Thoracic aorta (tissue), 2 donors: ENCODE results near the gene PPP1R26. TPM values are rescaled to one million over a fixed set of nuclear protein-coding genes. Genes with fewer than 3 reads are reported as not detected.
"Not testable (repeated sequence)": the region's sequence is repeated elsewhere in the genome, so short reads cannot be mapped to it uniquely, and the experiment has no call there.

Experiments
- ATAC-seq: fragments of 150-250 bp; one replicate; pipeline ENCODE4 v1.8.0; 2017; ENCODE audit warnings: low read depth; ENCODE audit not compliant: insufficient number of reproducible peaks, low FRiP score
- DNase-seq: peaks from one replicate; pipeline ENCODE4 v3.0.0-alpha.2; 2020; ENCODE audit warnings: low spot score
- H3K27ac ChIP-seq, 2 donors: fragments of 200-600 bp; sonication (generic); 1 replicate in 1 of 2; 2 replicates in 1 of 2; pipeline ENCODE4 v1.5.1; 2016; ENCODE audit warnings: mild to moderate bottlenecking in 2 of 2, moderate library complexity in 2 of 2
- H3K27me3 ChIP-seq: fragments of 200-600 bp; sonication (generic); replicated peaks from 2 replicates; pipeline ENCODE4 v1.6.0; 2016; ENCODE audit warnings: mild to moderate bottlenecking; ENCODE audit not compliant: insufficient read depth
- H3K36me3 ChIP-seq: fragments of 200-600 bp; sonication (generic); one replicate; pipeline ENCODE4 v1.5.1; 2016
- H3K4me1 ChIP-seq, 2 donors: fragments of 200-600 bp; sonication (generic); 1 replicate in 1 of 2; 2 replicates in 1 of 2; pipeline versions ENCODE4 v1.5.1 to v1.6.0; 2016; ENCODE audit warnings: low read depth in 2 of 2, mild to moderate bottlenecking in 1 of 2; ENCODE audit not compliant: control insufficient read depth in 1 of 2
- H3K4me3 ChIP-seq: fragments of 200-600 bp; sonication (generic); 2 replicates; pipeline ENCODE4 v1.5.1; 2016; ENCODE audit warnings: mild to moderate bottlenecking
- H3K9me3 ChIP-seq: fragments of 200-600 bp; sonication (generic); 2 replicates; pipeline ENCODE4 v1.5.1; 2016
- total RNA-seq, 2 donors: library from RNA; depleted of rRNA; stranded (reverse); fragments of >200 nt; gene quantifications; one replicate each; pipeline versions ENCODE4 v1.1.0 to v1.2.3, GENCODE V29; 2016
- TF ChIP-seq, protein P1 (sequence below): fragments of 200-600 bp; sonication (generic); IDR thresholded peaks from one replicate; pipeline ENCODE4 v1.5.1; 2019; ENCODE audit warnings: antibody characterized with exemption

Gene PPP1R26
- total RNA-seq, 2 donors from 2014 or later: 11.9 to 17.6 TPM

GRCh38 chr9:135533674-135534073, 54.1 kb downstream of the PPP1R26 start:
- no peak overlapping the region for H3K4me3 ChIP-seq
- H3K27ac ChIP-seq: no peak overlapping the region
- DNase-seq: no peak
- no peak for ATAC-seq
- TF ChIP-seq, protein P1, sequence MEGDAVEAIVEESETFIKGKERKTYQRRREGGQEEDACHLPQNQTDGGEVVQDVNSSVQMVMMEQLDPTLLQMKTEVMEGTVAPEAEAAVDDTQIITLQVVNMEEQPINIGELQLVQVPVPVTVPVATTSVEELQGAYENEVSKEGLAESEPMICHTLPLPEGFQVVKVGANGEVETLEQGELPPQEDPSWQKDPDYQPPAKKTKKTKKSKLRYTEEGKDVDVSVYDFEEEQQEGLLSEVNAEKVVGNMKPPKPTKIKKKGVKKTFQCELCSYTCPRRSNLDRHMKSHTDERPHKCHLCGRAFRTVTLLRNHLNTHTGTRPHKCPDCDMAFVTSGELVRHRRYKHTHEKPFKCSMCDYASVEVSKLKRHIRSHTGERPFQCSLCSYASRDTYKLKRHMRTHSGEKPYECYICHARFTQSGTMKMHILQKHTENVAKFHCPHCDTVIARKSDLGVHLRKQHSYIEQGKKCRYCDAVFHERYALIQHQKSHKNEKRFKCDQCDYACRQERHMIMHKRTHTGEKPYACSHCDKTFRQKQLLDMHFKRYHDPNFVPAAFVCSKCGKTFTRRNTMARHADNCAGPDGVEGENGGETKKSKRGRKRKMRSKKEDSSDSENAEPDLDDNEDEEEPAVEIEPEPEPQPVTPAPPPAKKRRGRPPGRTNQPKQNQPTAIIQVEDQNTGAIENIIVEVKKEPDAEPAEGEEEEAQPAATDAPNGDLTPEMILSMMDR: no peak
- no peaks in the 10 kb centered on the region for H3K27me3 ChIP-seq
- no peaks in the 10 kb centered on the region for H3K36me3 ChIP-seq
- no peaks in the 10 kb centered on the region for H3K9me3 ChIP-seq
- H3K4me1 ChIP-seq: no peaks in the 10 kb centered on the region

DNA sequence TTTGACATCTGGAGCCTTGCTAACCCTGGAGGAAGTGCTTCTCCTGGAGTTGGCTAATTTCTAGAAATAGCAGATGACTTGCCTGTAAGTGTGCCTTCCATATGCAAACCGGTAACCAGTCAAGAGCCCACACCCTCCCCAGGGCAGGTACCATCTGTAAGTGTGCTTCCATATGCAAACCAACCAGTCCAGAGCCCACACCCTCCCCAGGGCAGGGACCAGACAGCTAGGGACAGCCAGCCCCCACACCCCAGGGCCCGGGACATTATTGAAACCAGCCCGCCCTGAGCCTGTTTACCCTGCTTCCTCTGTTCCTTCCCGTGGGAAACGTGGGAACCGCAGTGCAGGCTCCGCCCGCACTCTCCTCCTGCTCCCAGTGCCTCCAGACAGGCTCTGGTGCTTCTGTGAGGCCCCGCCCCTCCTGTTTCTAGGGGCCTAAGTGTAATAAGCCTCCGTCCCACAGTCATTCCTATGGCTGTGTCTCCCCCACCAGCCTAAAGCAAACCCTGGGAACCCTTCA, 54.7 kb downstream of the PPP1R26 start:
- DNase-seq, H3K4me1 ChIP-seq, H3K9me3 ChIP-seq, H3K36me3 ChIP-seq, H3K4me3 ChIP-seq, ATAC-seq, H3K27ac ChIP-seq, H3K27me3 ChIP-seq: not testable (repeated sequence)

GRCh38 chr9:135534826-135535225, 55.2 kb downstream of the PPP1R26 start:
- H3K9me3 ChIP-seq, H3K4me3 ChIP-seq, H3K27me3 ChIP-seq, H3K4me1 ChIP-seq, ATAC-seq, H3K27ac ChIP-seq, H3K36me3 ChIP-seq, DNase-seq: not testable (repeated sequence)

DNA sequence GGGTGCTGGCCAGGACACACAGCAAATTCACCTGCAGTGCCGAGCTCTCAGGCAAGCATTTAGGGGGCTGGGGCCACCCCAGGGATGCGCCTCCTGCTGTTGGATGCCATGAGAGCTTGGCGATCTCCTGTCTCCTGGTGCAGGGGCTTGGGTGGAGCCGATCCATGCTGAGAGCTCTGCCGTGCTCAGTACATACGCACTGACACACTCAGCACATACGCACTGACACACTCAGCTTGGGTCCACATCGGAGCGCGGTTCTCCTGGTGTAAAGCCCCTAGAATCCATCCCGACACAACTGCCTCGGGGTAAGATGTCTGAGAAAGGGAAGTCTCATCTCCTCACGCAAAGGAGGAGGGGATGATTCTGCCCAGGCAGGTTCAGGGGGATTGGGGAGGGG, 56.0 kb downstream of the PPP1R26 start:
- not testable (repeated sequence) for DNase-seq, ATAC-seq, H3K27ac ChIP-seq

DNA sequence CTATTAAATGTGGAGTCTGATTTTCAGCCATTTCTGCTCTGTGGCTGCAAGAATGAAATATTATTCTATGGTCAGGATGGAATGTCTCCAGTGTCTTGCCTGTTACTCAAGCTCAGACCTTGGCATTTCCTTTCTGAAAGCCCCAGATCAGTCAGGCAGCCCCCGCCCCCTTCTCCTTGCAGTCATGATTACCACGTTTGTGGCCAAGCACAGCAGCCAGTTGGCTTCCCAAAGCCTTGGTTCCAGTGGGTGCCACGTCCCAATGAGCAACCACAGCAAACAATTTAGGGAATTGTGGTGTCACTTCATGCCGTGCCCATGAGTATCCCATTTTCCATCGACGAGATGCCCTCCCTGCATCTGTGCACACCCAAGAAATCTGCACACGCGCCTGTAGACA, 56.6 kb downstream of the PPP1R26 start:
- TF ChIP-seq, protein P1: no peak
- Histone ChIP-seq H3K27ac (no peak overlapping the region), H3K4me3 (no peak overlapping the region), H3K27me3 (no peaks in the 10 kb centered on the region), H3K36me3 (no peaks in the 10 kb centered on the region), H3K4me1 (no peaks in the 10 kb centered on the region), H3K9me3 (no peaks in the 10 kb centered on the region)
- no peak for ATAC-seq
- no peak for DNase-seq

More for the DNA sequence above, 56.0 kb downstream of the PPP1R26 start:
- H3K36me3 ChIP-seq, H3K4me3 ChIP-seq, H3K9me3 ChIP-seq, H3K4me1 ChIP-seq, H3K27me3 ChIP-seq: not testable (repeated sequence)

Other genes starting within 250 kb of the PPP1R26 start
- gene MRPS2, start 20.9 kb downstream of the PPP1R26 start, total RNA-seq: 10 to 100 TPM; 31.5 to 32.2 TPM
- not detected for gene LCN1, start 41.7 kb downstream of the PPP1R26 start, total RNA-seq
- not detected for gene OBP2A, start 66.3 kb downstream of the PPP1R26 start, total RNA-seq
- not detected for gene PAEP, start 82.0 kb downstream of the PPP1R26 start, total RNA-seq
- gene GLT6D1, start 159.8 kb downstream of the PPP1R26 start, total RNA-seq: not detected
- gene LCN9, start 183.5 kb downstream of the PPP1R26 start, total RNA-seq: not detected
- gene SOHLH1, start 219.7 kb downstream of the PPP1R26 start, total RNA-seq: not detected
- gene KCNT1, start 222.4 kb downstream of the PPP1R26 start, total RNA-seq: under 1 TPM; 0.28 to 0.54 TPM